Fibroblast of skin of right quadriceps (primary cell): ENCODE measurements around the gene FAM110A.
"Not testable (repeated sequence)": the region's sequence is repeated elsewhere in the genome, so short reads cannot be mapped to it uniquely, and the experiment has no call there.

Experiments
- DNase-seq: peaks from one replicate; pipeline ENCODE4 v3.0.0-alpha.2; 2013

Gene FAM110A

GRCh38 chr20:845226-845868 is 11.8 kb downstream of the FAM110A start:
- no peak for DNase-seq

- no peak for DNase-seq
Observed at GRCh38 chr20:845941-846893, 12.7 kb downstream of the FAM110A start.

- no peak for DNase-seq
Observed at GRCh38 chr20:846894-847278, 13.4 kb downstream of the FAM110A start.

GRCh38 chr20:848193-848592 is 14.7 kb downstream of the FAM110A start:
- no peak for DNase-seq

- not testable (repeated sequence) for DNase-seq
Observed at GRCh38 chr20:848731-849130, 15.2 kb downstream of the FAM110A start.

GRCh38 chr20:853406-853996 is 20.0 kb downstream of the FAM110A start:
- DNase-seq, result no peak

- DNase-seq, result no peak
Observed at GRCh38 chr20:854601-855000, 21.1 kb downstream of the FAM110A start.

GRCh38 chr20:855466-856360 is 22.2 kb downstream of the FAM110A start:
- DNase-seq, result no peak

- peak; percentile 61 for DNase-seq
Observed at GRCh38 chr20:856361-856775, 22.9 kb downstream of the FAM110A start.

- no peak for DNase-seq
Observed at GRCh38 chr20:858011-858410, 24.5 kb downstream of the FAM110A start.

GRCh38 chr20:859751-860231 is 26.3 kb downstream of the FAM110A start:
- DNase-seq, result no peak

GRCh38 chr20:860891-861290 is 27.4 kb downstream of the FAM110A start:
- DNase-seq, result no peak

- DNase-seq, result no peak
Observed at GRCh38 chr20:865440-865839, 31.9 kb downstream of the FAM110A start.

GRCh38 chr20:868279-868678 is 34.8 kb downstream of the FAM110A start:
- DNase-seq, result no peak

GRCh38 chr20:869606-870005 is 36.1 kb downstream of the FAM110A start:
- DNase-seq, result no peak

GRCh38 chr20:870758-871157 is 37.2 kb downstream of the FAM110A start:
- DNase-seq, result no peak

- no peak for DNase-seq
Observed at GRCh38 chr20:871436-871835, 37.9 kb downstream of the FAM110A start.

GRCh38 chr20:871948-872347 is 38.4 kb downstream of the FAM110A start:
- DNase-seq, result no peak

GRCh38 chr20:872855-873520 is 39.5 kb downstream of the FAM110A start:
- no peak for DNase-seq

GRCh38 chr20:873875-874607 is 40.5 kb downstream of the FAM110A start:
- DNase-seq, result no peak

- no peak for DNase-seq
Observed at GRCh38 chr20:875115-875514, 41.6 kb downstream of the FAM110A start.
